GM18507 (cell line): ENCODE data around the gene TMEM131.
"Not testable (repeated sequence)": the region's sequence is repeated elsewhere in the genome, so short reads cannot be mapped to it uniquely, and the experiment has no call there.

Experiments used
- DNase-seq: peaks from one replicate; pipeline ENCODE4 v3.0.0; 2011; ENCODE audit warnings: low read depth; ENCODE audit not compliant: insufficient read length; ENCODE audit errors: extremely low spot score
- FAIRE-seq: peaks from 2 replicates; lab custom pipeline; 2011; peaks lifted over from hg19 to GRCh38; lab: Jason Lieb, UNC

The TMEM131 gene

GRCh38 chr2:97880334-97880733 lies 115.4 kb downstream of the TMEM131 start:
- DNase-seq: no peak
- FAIRE-seq: no peak

DNA sequence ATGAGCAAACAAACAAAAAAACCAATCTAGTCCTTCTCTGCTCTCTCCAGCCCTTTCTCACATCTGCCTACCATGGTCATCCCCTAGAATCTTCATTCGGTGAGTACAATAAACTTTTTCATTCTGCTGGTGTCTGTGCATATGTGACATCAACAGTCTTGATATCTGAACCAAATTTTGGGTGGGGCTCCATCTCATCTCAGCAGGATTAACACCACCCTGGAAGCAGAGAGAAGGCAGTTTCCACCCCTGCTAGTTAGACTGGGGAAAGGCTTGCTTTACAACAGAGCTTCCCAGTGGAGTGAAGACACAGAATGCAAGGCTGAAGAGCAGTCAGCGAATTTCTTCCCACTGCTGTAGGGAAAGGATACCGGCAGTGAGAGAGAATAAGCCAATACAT lies 116.9 kb downstream of the TMEM131 start:
- FAIRE-seq (no peak), DNase-seq (no peak)

- not testable (repeated sequence) for DNase-seq, FAIRE-seq
Observed at GRCh38 chr2:97878317-97878716, 117.4 kb downstream of the TMEM131 start.

DNA sequence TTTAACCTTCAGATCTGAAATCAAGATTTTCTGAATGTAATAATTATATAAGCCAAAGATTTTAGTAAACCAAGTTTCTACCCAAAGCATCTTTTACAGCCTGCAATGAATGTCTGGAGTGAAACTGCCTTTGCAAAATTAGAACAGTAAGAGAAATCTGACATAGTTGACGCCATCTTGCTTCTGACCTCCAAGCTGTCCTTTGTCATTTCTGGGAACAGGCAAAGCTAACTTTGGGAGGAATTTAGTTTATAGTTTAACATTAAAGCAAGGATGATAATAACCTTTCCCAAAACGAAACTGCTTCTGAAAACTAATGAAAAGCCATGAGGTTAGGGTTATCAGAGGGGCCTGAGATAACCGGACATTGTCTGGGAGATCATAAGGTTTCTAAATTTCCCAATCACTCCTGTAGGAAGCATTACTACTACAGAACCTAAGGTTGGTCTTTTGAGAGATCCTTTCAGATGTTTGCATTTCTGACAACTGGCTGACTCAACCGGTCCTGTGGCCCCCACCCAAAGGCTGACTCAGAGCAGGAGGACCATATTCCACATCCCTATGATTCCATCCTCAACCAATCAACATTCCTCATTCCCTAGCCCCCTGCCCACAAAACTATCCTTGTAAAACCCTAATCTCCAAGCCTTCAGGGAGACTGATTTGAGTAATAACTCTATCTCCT lies 124.5 kb downstream of the TMEM131 start:
- no peak for FAIRE-seq

GRCh38 chr2:97870396-97870843 lies 125.3 kb downstream of the TMEM131 start:
- peak; percentile 42 for DNase-seq
- peak; percentile 98 for FAIRE-seq

More for the DNA sequence above, 124.5 kb downstream of the TMEM131 start:
- DNase-seq: no peak

- no peak for FAIRE-seq
- no peak for DNase-seq
Observed at GRCh38 chr2:97869722-97870346, 125.9 kb downstream of the TMEM131 start.

- FAIRE-seq (no peak), DNase-seq (no peak)
Observed at GRCh38 chr2:97868986-97869721, 126.6 kb downstream of the TMEM131 start.

DNA sequence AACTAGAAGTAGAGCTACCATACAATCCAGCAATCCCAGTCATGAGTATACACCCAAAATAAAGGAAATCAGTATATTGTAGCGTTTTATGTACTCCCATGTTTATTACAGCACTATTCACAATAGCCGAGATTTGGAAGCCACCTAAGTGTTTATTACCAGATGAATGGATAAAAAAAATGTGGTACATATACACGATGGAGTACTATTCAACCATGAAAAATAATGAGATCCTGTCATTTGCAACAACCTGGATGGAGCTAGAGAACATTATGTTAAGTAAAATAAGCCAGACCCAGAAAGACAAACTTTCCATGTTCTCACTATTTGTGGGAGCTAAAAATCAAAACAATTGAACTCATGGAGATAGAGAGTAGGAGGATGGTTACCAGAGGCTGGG lies 131.9 kb downstream of the TMEM131 start:
- DNase-seq (no peak), FAIRE-seq (no peak)

GRCh38 chr2:97861177-97861576 lies 134.6 kb downstream of the TMEM131 start:
- DNase-seq (no peak), FAIRE-seq (no peak)

GRCh38 chr2:97858442-97858841 lies 137.3 kb downstream of the TMEM131 start:
- FAIRE-seq (no peak), DNase-seq (no peak)

DNA sequence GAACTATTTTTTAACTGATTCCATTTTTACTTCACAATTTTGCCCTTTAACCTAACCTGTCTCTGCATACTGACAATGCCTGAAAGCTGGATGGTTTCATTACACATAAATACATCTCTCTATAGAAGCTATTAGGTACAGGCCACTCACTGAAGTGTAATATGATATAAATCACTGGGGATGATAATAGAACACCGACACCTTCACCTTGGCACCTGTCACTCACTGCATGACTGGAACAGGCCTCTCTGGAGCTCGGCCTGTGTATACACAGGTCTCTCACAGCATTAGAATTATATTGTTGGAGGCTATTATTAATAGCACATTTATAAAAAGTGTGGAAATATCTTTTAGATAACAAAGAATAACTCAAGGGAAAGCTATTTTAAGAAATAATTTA lies 138.2 kb downstream of the TMEM131 start:
- no peak for FAIRE-seq

DNA sequence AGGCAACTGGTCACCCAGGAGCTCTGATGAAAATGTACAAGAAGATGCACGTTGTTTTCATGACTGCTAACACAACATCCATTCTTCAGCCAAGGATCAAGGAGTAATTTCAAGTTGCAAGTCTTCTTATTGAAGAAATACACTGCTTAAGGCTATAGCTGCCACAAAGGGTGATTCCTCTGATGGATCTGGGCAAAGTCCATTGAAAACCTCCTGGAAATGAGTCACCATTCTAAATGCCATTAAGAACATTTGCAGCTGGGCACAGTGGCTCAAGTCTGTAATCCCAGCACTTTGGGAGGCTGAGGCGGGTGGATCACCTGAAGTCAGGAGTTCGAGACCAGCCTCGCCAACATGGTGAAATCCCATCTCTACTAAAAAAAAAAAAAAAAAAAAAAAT lies 142.7 kb downstream of the TMEM131 start:
- FAIRE-seq, DNase-seq: not testable (repeated sequence)

More for the DNA sequence above, 138.2 kb downstream of the TMEM131 start:
- no peak for DNase-seq

GRCh38 chr2:97851172-97851571 lies 144.6 kb downstream of the TMEM131 start:
- DNase-seq: no peak
- FAIRE-seq: no peak

GRCh38 chr2:97849881-97850528 lies 145.7 kb downstream of the TMEM131 start:
- FAIRE-seq (no peak), DNase-seq (peak; percentile 2)

GRCh38 chr2:97848306-97848705 lies 147.4 kb downstream of the TMEM131 start:
- DNase-seq (no peak), FAIRE-seq (no peak)

GRCh38 chr2:97846716-97847115 lies 149.0 kb downstream of the TMEM131 start:
- not testable (repeated sequence) for FAIRE-seq

DNA sequence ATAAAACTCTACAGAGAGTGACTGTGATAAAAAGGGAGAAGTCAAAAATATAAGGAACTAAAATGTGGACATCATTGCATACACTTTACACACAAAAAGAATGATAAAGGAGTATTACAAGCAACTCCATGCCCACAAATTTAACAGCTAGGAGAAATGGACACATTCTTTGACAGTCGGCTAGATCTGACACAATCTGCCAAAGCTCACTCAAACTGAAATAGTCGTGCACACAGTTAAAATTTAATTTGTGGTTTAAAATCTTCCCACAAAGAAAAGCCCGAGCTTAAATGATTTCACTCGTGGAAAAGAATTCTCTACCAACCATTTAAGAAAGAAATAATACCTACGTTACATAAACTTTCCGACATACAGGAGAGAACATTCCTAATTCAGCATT lies 149.9 kb downstream of the TMEM131 start:
- FAIRE-seq (peak; percentile 31), DNase-seq (no peak)

More at GRCh38 chr2:97846716-97847115, 149.0 kb downstream of the TMEM131 start:
- not testable (repeated sequence) for DNase-seq

DNA sequence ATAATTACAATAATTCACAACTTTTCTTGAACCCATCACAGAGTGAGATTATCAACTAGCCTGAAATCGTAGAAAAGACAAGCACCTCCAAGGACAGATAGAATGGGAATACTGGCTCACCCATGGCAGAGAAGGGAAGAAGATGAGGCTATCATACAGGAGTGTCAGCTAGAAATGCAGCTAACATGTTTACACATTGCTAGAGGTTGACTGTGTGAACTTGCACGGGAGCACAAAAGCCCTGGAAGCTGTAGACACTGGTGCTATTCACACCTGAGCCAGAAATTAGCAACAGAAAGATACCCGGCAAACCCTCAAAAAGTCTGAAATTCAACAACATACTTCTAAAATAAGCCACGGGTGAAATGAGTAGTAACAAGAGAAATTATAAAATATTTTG lies 150.6 kb downstream of the TMEM131 start:
- FAIRE-seq (no peak), DNase-seq (no peak)

DNA sequence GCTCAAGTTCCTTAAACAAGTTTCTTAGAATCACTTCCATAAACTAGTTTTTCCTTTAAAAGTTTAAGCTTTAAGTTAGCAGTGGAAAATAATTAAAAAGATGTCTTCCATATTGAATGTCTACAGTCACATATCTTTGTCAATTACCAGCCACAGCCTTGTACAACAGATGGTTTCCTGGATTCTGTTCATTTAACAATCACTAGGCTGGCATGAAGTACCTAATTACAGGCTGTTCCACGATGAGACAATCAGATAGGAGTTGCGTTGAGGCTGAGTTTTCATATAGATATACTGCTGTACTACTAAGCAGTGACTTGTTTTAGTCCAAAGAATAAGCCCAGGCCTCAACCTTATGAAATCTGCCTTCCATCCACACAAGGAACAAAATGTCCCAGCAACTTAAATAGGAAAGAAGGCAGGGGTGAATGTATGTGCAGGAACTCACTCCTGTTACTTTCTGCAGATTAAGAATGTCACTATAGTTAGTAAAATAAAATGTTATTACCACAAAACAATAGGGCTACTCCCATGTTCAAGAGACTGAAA lies 151.4 kb downstream of the TMEM131 start:
- DNase-seq (no peak), FAIRE-seq (no peak)

GRCh38 chr2:97840198-97840597 lies 155.6 kb downstream of the TMEM131 start:
- no peak for FAIRE-seq

More at GRCh38 chr2:97840198-97840597, 155.6 kb downstream of the TMEM131 start:
- no peak for DNase-seq
